HG03442 (cell line): ENCODE measurements around the gene CDKL5.
"Not testable (repeated sequence)": the region's sequence is repeated elsewhere in the genome, so short reads cannot be mapped to it uniquely, and the experiment has no call there.

Experiments used
- ATAC-seq: cut with Tn5 transposase; IDR thresholded peaks from one replicate; pipeline ENCODE4 v1.9.1; 2021; ENCODE audit warnings: mild to moderate bottlenecking, moderate library complexity; ENCODE audit not compliant: unreplicated experiment

Gene CDKL5

DNA sequence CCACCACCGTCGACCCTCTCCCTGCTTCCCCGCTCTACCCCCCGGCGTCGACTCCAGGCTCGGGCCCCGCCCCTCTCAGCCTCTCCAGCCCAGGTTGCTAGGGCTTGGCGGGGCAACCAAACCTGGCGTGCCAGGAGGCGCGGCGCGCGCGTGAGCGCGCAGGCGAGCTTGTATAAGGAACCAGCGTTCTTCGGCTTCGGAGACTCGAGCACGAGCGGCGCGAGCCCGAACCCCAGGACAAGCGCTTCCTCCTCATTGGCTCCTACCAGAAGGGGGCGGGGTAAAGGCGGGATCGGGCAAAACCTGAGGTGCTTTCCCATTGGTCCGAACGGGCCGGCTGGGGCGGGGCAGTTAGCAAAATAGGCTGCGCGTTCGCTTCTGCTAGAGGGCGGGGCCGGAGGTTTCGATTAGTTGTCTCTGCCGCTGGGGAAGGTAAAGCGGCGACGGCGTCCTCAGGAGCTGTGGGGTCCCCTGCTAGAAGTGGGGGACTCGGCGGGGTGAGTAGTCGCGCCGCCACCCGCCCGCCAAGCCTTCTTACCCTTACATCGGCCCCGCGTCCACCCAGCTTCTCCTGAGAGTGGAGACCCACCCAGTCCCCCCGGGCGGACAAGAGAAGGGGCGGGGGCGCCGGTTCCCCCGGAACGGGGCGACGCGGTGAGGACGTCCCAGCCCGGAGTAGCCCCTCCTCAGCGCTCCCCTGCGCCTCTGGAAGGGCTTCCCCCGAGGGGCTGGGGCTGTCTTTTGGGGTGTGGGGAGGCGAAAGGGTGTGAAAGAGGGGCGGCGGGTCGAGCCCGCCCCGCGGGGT, at the start of gene CDKL5:
CDKL5 (plus strand) TSS at position 410 of the 805 bp plus-strand sequence. CDS start 81,489 bp downstream, outside the sequence.
- peak; percentile 95 for ATAC-seq

GRCh38 chrX:18377796-18378195, 47.6 kb upstream of the CDKL5 start:
- ATAC-seq = no peak

DNA sequence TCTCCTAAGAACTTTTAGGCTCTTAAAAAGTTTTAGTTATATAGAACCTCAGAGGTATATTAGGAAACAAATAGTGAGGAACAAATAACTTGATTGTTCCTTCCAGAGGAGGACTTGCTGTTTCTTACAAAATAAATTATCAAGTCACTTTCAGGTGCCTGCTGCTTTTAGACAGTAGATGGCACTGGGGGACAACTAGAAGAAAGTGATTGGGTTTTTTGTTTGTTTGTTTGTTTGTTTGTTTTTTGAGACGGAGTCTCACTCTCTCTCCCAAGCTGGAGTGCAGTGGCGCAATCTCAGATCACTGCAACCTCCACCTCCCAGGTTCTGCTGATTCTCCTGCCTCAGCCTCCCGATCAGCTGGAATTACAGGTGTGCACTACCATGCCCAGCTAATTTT, 35.4 kb upstream of the CDKL5 start:
- ATAC-seq = no peak

DNA sequence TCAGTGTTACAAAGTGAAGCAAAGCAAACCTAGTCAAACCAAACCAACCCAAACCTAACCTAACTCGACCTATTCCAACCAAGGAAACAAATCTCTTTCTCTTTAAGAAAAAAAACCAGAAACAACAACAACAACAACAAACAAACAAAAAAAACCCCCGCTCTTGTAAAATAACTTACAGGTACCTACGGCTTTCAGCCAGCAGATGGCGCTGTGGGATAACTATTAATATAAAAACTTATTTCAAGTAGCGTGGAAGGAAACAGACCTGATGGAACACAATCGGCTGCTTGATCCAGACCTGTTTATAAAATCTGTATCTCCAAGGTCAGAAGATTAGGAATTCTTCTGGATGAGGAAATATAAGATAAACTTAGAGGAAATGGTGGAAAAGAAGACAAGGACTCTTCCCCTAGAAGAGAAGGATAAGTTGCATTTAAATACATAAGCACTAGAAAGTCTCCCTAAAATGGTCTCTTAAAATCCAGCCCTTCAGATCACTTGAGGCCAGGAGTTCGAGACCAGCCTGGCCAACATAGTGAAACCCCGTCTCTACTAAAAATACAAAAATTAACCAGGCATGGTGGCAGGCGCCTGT, 34.4 kb upstream of the CDKL5 start:
- no peak for ATAC-seq

DNA sequence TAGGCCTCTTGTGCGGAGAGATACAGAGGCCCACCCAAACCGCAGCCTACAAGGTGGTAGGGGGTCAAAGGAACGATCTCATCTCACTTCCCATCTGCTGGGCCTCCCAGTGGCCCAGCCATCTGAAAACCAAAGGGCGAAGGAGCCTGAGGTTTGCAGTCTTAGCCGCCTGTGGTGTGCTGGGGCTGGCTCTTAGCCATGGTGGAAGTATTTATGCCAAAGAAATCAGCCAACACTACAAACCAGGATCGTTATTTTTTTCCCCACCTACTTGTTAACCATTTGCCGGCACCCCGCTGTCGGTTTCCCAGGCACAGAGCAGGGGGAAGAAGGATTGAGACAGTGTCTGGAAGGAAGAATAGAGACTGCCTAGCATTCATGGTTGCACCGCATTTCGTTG, 30.9 kb upstream of the CDKL5 start:
- ATAC-seq = no peak

DNA sequence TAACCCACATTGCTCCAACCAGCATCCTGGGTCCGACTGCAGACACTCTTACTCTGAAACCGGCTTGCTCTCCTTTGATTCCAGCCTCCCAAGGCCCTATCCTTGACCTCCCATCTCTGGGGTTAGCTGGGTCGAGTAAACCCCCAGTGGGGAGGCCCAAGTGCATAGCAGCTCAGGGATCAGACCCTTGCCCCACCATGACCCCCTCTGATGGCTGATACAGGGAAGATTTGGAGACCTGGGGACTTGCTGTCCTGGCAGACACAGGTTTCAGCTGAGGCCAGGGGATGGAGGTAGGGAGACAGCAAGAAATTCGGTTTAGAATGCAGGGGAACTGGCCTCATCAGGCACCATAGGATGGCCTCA, 23.6 kb upstream of the CDKL5 start:
- no peak for ATAC-seq

DNA sequence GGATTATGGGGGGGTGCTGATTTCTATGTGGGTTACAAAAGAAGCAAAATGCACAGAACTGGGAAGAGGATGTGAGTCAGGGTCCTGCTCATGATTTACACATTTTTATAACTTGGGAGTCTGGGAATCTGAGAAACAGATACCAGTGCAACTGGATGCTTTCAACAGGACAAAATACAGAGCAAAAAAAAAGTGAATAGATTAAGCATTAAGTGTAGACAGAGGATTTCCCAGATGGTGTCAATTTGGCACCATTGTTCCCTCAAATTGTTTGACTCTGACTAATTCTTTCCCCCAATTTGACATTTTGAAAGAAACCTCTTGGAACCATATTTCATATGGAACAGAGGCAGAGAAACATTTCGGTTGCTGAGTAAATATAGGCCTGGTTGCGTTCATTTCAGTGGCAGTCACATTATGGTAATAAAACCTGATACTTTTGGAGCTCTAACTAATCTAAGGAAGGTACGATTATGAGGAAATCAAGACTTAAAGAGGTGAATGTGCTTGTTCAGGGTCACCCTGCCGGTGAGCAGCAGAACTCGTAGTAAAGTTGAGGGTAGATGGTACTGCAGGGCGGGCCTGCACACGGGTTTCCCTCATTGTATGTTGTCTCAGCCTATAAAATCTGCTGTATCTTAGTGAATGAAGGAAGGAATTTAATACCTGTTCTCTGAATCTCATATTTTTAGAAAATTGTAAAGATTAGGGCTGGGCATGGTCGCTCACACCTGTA, 18.7 kb upstream of the CDKL5 start:
- no peak for ATAC-seq

DNA sequence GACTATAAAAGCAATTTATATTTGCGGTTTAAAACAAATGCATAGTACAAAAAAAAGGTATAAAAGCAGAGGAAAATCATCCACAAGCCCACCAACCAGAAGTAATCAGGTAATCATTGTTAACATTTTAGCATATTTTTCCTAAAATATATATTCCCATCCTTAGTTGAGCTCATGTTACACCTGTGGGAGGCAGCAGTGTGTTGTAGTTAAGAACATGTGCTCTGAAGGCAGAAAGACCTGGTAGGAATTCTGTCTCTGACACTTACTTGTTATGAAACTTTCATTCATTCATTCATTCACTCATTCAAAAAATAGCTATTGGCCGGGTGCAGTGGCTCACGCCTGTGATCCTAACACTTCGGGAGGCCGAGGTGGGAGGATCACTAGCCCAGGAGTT, 15.4 kb upstream of the CDKL5 start:
- ATAC-seq = no peak

DNA sequence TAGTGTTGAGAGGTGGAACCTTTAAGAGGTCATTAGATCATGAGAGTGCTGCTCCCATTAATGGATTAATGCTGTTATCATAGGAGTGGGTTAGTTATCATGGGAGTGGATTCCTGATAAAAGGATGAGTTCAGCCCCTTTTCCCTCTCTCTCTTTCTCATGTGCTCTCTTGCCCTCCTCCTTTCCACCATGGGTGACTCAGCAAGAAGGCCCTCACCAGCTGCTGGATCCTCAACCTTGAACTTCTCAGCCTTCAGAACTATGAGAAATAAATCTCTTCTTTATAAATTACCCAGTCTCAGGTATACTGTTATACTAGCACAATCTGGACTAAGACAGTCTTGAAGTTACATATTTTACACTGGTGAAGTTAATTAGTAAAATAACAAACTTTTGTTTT, 10.0 kb upstream of the CDKL5 start:
- no peak for ATAC-seq

GRCh38 chrX:18422325-18422724, 3.1 kb upstream of the CDKL5 start:
- no peak for ATAC-seq

DNA sequence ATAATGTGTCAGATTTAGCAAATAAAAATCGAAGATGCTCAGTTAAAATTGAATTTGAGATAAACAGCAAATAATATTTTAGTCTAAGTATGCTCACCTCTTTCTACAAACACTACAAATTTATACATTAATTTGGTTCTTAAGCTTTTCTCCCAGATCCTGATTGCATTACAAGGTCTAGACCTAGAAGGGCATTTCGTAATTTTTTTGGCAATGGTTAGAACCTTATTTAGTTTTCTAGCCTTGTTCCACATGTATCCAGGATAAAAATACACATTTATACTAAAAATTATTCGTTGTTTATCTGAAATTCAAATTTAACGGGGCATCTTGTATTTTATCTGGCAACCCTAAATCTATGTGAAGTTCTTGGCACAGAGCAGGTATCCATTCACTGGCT, 2.5 kb upstream of the CDKL5 start:
- ATAC-seq = no peak

- peak; percentile 2 for ATAC-seq
Measured at GRCh38 chrX:18424482-18425198, 768 bp upstream of the CDKL5 start.

GRCh38 chrX:18426004-18426320, 554 bp downstream of the CDKL5 start:
- no peak for ATAC-seq

GRCh38 chrX:18428006-18428405, 2.6 kb downstream of the CDKL5 start:
- no peak for ATAC-seq

GRCh38 chrX:18433288-18433687, 7.9 kb downstream of the CDKL5 start:
- ATAC-seq = not testable (repeated sequence)

DNA sequence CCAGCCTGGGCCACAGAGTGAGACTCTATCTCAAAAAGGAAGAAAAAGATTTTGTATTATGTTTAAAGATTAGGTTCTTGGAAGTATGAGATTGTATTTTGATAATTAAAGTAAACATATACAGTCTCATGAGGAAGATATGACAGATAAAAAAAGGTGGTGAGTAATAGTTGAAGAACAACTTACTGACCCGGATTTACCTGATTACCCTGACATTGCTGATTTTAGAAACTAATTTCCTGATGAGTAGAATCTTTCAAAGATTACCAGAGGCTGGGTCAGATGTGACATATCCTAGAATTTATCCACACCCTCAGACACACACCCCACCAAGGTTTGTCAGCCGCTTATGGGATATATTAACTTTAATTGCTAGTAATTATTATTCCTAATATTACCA, 9.5 kb downstream of the CDKL5 start:
- ATAC-seq = no peak

GRCh38 chrX:18436017-18436416, 10.6 kb downstream of the CDKL5 start:
- ATAC-seq = no peak

DNA sequence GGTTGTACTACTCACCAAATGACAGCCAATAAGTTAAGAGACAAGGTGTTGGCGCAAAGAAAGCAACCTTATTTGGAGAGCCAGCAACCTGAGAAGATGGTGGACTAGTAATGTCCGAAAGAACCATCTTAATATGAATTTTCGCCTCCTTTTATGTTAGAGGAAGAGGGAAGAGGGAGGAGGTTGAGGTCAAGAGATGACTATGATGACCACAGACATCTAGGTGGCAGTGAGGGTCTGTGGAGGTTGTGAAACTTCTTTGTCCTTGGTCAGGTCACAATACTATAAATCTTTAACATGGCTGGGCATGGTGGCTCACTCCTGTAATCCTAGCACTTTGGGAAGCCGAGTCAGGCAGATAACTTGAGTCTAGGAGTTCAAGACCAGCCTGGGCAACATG, 15.4 kb downstream of the CDKL5 start:
- ATAC-seq = no peak

- no peak for ATAC-seq
Measured at GRCh38 chrX:18441780-18442367, 16.5 kb downstream of the CDKL5 start.

GRCh38 chrX:18448416-18448815, 23.0 kb downstream of the CDKL5 start:
- ATAC-seq = no peak

GRCh38 chrX:18449236-18449635, 23.8 kb downstream of the CDKL5 start:
- ATAC-seq = no peak
